ENCODE measurements around the gene NOPCHAP1.
A peak's percentile ranks its signal among the peaks of the same experiment; 100 is the strongest.

Gene NOPCHAP1

GRCh38 chr12:105025890-105026289 is 39.8 kb downstream of the NOPCHAP1 start:
- DNase-seq, result peak; percentile 85

- DNase-seq, result no peak
These were observed 40.3 kb downstream of the NOPCHAP1 start for GRCh38 chr12:105026411-105026810.

- DNase-seq, result no peak
These were observed 45.0 kb downstream of the NOPCHAP1 start for GRCh38 chr12:105030820-105031807.

- DNase-seq, result no peak
These were observed 46.7 kb downstream of the NOPCHAP1 start for GRCh38 chr12:105032703-105033357.

- DNase-seq, result no peak
These were observed 47.7 kb downstream of the NOPCHAP1 start for GRCh38 chr12:105033851-105034250.

Data from NCI-H1092 (cell line).